Measurements from ENCODE around the gene TRUB2. TPM values are rescaled to one million over a fixed set of nuclear protein-coding genes. Genes with fewer than 3 reads are reported as not detected.
A peak's percentile ranks its signal among the peaks of the same experiment; 100 is the strongest.

Gene TRUB2
- total and polyA plus RNA-seq, 2 donors (not counting 1 experiment from before 2014, with no cell fraction given) = 7.6 to 21.5 TPM

DNA sequence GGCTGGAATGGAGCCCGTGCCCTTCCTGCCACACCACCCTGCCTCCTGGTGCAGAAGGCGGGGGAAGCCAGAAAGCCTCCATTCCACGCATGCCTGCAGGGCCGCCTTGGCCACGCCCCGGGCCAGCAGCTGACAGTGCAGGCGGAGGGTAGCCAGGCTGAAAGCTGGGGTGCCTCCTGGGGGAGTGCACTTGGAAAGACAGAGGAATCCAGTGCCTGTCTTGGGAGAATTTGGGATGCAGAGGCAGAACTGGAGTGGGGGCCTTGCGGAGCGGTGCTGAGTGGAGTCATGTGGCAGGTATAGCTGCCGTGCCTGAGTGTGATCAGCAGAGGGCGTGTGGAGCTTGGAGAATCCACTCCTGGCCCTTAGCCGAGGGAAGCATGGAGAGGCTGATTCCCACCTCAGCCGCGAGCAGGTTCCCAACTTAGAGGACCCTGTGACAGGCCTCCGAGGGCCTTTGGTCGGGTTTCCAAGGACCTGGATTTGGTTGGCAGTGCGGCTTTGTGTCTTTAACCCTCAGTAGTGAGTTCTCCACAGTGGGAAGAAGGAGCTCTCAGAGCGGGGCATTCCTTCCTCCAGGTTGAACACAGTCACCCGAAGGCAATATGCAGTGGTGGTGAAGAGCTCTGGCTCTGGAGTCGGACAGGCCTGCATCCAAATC lies 39.9 kb upstream of the TRUB2 start:
- H3K27ac Mint-ChIP-seq = no peak overlapping the region
- TF ChIP-seq, protein P1, sequence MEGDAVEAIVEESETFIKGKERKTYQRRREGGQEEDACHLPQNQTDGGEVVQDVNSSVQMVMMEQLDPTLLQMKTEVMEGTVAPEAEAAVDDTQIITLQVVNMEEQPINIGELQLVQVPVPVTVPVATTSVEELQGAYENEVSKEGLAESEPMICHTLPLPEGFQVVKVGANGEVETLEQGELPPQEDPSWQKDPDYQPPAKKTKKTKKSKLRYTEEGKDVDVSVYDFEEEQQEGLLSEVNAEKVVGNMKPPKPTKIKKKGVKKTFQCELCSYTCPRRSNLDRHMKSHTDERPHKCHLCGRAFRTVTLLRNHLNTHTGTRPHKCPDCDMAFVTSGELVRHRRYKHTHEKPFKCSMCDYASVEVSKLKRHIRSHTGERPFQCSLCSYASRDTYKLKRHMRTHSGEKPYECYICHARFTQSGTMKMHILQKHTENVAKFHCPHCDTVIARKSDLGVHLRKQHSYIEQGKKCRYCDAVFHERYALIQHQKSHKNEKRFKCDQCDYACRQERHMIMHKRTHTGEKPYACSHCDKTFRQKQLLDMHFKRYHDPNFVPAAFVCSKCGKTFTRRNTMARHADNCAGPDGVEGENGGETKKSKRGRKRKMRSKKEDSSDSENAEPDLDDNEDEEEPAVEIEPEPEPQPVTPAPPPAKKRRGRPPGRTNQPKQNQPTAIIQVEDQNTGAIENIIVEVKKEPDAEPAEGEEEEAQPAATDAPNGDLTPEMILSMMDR (IDR thresholded peaks at IDR 0.05) = peak; percentile 89
- TF ChIP-seq EZH2 (IDR thresholded peaks at IDR 0.05; ENCODE audit: borderline replicate concordance, insufficient read depth, low read depth, low read length, poor library complexity, severe bottlenecking) = no peak
- H3K4me1 Mint-ChIP-seq = peaks cover 9% of the 10 kb centered on the region
- Histone ChIP-seq H3K27me3 (replicated peaks in 1 of 4; ENCODE audit: control extremely low read depth in 1 of 4, control insufficient read depth in 3 of 4, insufficient read depth in 4 of 4, low read length in 3 of 4) (no peaks in the 10 kb centered on the region), H3K9ac (ENCODE audit: low read length) (peak overlapping the region; percentile 64), H3K9me3 (ENCODE audit: control extremely low read depth in 1 of 3, control insufficient read depth in 2 of 3, insufficient read depth in 1 of 3, low read length in 2 of 3) (no peaks in the 10 kb centered on the region), H3K4me3 (ENCODE audit: control extremely low read depth in 1 of 5, extremely low read depth in 1 of 5, insufficient read depth in 1 of 5, low read depth in 2 of 5, low read length in 4 of 5) (peak overlapping the region in 4 of 5 experiments; percentile 7 to 63 (median 48)), H2AFZ (ENCODE audit: insufficient read depth, low read depth, low read length, poor library complexity, severe bottlenecking) (peak overlapping the region; percentile 90), H3K79me2 (ENCODE audit: control insufficient read depth, insufficient read depth, low read length) (no peaks in the 10 kb centered on the region), H3K4me1 (ENCODE audit: control insufficient read depth in 2 of 2, insufficient read depth in 2 of 2, low read length in 2 of 2) (peaks cover 10 to 21% of the 10 kb centered on the region in 2 donors), H3K4me2 (replicated peaks; ENCODE audit: low read depth, low read length, poor library complexity, severe bottlenecking) (peak overlapping the region; percentile 82), H3K36me3 (replicated peaks in 1 of 2; ENCODE audit: control extremely low read depth in 1 of 2, control insufficient read depth in 1 of 2, extremely low read depth in 1 of 2, insufficient read depth in 2 of 2, low read length in 1 of 2) (no peaks in the 10 kb centered on the region), H3K27ac (ENCODE audit: low read length in 2 of 2) (no peak overlapping the region), H4K20me1 (ENCODE audit: control insufficient read depth, insufficient read depth, low read length, poor library complexity, severe bottlenecking) (no peaks in the 10 kb centered on the region)
- WGBS (ENCODE audit: insufficient coverage) = 6% methylated on average over 17 of the region's 20 CpGs
- H3K9me3 Mint-ChIP-seq (ENCODE audit: insufficient read depth) = no peaks in the 10 kb centered on the region
- peak; percentile 73 for DNase-seq
- no peaks in the 10 kb centered on the region for H3K27me3 Mint-ChIP-seq
- intact Hi-C loops (cut with micrococcal nuclease) = loop anchor here (1.0 kb wide), 1 partner anchor 58 kb away; the partner anchor contains the start of gene CERCAM
- POLR2A ChIA-PET = interaction anchor here (2.7 kb wide), 1 partner anchor 10 kb away, joined by 20 read pairs; the partner anchor contains the start of gene URM1
- peak; percentile 87 for ATAC-seq (ENCODE audit: low read depth)
- CTCF ChIA-PET = interaction anchor here (0.9 to 2.7 kb wide), 28 partner anchors 9 to 635 kb away, joined by 3 to 35 read pairs (median 3); partner anchors contain the start of genes CERCAM and URM1
- peak overlapping the region; percentile 85 for H3K4me3 Mint-ChIP-seq

Data from B cell (primary cell).